Fibroblast of the conjunctiva (primary cell): Measurements from ENCODE around the gene ERBIN.
A peak's percentile ranks its signal among the peaks of the same experiment; 100 is the strongest.
"Not testable (repeated sequence)": the region's sequence is repeated elsewhere in the genome, so short reads cannot be mapped to it uniquely, and the experiment has no call there.

Experiments used
- DNase-seq: peaks from one replicate; pipeline ENCODE4 v3.0.0-alpha.2; 2010; ENCODE audit warnings: low read depth

ERBIN gene

DNA sequence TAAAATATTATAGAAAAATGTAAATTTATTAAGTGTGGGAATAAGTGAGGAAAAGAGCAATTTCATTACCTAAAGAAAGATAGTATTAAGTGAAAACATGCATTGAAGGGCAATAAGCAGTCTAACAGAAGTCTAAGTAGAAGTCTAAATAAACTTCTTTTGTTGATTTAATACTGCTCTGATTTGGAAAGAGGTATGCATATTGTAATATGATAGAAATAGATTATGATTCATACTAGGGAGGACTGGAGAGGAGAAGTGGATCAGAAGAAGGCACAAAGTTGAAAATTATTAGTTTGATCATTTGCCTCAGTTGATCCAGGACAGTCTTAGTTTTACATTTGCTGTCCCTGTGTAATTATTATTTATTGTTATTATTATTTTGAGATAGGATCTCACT, 6.6 kb upstream of the ERBIN start:
- DNase-seq, result no peak

DNA sequence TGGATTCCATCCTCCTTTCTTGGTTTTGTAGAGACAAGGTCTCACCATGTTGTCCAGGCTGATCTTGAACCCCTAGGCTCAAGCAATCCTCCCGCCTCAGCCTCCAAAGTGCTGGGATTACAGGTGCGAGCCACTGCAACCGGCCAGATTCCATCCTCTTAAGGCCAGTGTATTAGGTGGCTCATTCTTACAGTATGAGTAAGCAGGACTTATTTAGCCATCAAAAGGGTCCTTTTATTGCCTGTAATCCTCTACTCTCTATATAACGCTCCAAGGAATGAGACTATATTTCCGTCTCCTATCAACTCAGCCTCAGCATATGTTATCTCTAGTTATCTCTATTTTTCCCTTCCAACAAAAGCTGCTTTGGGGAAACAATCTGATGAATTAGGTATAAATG, 3.0 kb upstream of the ERBIN start:
- DNase-seq, result no peak

DNA sequence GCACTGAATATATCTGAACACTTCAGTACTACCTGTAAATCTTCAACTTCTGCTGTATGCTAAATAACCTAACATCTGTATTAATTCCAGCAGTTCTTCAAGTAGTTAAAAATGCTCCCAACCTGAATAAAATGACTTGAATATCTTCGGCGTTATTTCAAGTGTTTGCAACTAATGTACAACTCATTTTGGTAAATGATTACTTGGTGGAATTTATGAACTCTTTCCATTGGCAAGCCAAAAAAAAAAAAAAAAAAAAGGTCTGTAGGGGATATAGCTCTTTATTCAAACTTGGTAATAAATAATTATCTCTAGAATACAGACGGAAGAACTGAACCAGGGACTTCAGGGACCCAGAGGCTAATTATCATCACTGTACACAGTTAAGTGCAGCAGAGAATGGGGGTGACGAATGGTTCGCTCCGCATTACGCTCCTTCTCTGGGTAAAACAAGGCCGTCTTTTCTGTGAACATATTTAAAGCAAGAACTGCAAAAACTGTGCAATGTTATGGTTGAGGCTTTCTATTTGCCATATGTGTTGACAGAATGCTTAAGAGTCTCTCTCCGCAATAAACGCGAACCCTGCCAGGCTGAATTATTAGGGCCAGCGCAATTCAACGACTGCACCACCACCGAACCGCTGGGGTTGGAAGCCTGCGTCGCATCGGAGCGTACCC, 1.9 kb upstream of the ERBIN start:
- no peak for DNase-seq

DNA sequence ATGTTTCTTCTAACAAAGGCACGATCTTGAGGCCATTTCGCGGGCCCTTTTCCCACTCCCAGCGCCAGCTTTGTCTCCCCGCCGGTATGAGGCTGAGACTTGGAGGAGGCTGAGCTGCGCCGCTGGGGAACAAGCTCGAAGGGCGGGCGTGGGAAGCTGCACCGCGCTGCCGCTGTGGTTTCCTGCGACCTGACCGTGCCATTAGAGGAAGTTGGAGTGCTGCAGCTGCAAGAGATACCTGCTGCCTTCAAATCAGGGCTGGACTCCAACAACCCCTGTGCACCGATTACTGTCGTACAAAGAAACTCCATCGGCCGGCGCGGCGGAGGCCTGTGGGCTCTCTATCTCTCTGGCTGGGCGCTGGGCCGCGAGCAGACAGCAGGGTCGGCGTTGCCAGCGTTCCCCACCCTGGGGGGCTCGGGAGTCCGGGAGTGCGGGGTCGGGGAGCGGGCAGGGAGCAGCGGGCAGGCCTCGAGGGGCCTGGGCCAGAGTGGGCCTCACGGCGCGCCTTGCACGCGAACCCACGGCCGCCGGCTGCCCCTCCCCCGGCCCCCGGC, 1.3 kb upstream of the ERBIN start:
- DNase-seq, result peak; percentile 20

DNA sequence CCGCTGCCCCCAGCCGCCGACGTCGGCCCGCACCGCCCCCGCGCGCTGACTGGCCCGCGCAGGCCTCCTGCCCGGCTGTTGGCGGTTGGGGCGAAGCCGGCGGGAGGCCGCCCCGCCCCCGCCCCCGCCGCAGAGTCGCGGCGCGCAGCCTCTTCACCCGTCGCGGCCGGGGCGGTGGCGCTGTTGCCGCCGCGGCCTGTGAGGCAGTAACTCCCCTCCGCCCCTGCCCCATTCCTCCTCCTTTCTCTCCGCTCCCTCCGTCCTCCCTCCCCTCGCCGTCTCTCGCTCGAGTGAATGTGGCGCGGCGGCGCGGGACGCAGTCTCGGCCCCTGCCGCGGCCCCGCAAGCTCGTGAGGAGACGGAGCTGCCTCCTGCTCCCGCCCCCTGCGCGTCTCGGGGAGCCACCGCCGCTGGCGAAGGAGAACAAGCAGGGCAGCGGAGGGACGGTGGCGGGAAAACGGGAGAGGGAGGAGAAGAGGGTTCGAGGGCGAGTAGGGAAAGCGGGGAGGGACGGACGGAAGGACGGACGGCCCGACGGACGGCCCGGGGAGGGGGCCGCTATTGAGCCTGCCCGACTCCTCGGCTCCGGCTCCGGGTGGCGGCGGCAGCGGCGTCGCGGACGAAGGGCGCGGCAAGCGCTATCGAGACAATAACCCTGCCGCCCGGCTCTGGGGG, 637 bp upstream of the ERBIN start:
- DNase-seq, result peak; percentile 72

DNA sequence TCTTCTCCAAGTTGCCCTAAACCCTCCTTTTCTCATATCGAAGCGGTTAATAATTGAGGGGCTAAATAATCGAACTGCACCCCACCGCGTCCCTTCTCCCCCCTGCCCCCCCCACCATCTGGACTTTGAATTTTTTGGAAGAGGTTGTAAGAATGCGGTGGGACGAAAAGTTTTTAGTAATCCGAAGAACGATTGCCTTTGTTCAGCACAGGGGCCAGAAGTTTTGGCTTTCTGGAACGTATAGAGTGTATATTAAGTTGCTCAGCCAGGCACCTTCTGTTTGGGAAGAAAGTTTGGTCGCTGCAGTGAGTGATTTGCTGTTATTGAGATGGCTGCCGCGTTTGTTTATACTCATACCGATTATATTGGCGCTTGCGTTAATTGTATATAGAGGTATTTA, 518 bp downstream of the ERBIN start:
- no peak for DNase-seq

DNA sequence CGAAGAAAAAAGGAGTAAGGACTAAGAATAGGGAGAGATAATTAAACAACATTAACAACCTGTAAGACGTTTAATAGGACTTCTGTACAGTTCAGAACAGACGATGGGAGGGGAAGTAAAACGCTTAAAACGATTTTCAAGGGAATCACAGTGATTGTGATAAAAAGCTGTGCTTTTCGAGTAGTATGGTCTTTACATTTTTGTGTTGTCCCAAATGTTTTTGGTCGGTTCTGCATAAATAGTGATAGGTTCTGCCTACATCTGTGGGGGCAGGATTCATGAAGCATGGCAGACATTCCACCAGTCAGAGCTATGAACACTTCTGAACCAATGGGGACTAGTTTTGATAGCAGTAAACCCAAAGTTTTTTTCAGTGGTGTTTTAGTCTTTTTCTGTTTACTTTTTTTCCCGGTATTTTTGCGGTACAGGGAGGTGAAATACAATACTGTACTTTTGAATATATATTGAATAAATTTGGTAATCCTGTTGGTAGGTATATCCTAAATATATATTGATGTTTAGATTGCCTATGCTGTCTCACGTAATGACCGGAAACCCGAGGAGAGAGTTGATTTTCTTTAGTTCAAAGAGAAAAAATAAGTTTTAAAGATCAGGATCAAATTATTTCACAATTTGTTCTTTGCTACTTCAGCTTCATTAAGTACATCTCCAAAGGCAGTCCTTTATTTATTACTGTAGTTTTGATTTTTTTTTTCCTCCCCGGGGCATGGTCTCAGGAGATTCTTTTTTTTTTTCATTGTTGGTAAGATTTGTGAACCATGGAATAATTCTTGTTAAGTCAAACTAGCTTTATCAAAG, 1.3 kb downstream of the ERBIN start:
- DNase-seq, result peak; percentile 53

DNA sequence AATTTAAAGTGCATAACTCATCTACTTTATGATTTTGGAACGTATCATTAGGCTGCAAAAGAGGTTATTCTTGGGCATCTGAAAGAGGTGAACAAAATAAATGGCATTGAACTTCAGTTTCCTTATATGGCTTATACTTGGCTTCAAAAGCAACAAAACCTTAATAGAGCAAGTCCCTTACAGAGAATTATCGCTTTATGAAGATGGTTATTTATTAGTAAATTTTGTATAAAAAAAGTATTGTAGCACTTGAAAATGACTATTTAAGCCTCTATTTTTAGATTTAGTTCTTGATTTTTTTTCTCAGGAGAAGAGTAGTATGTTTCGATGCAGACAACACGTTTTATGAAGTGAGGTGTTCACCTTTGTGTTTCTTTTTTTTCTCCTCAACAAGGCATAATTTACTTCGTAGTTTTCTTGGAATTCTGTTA, 2.0 kb downstream of the ERBIN start:
- DNase-seq, result no peak

DNA sequence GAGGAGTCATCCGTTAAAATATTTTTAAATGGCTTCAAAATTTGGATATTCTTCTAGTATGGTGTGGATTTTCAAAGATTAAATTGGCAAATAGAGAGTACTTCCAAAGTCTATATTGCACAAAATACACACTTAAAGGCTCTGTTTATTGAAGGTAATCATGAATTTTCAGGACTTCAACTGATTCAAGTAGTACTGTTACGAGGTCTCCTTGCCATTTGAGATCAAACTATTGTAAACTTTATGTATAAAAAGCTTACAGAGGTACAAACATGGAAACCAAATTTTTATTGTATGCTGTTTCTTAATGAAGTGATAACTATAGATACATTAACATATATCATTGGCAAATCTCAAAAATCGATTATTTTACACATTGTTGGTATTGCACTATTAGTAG, 2.5 kb downstream of the ERBIN start:
- no peak for DNase-seq

DNA sequence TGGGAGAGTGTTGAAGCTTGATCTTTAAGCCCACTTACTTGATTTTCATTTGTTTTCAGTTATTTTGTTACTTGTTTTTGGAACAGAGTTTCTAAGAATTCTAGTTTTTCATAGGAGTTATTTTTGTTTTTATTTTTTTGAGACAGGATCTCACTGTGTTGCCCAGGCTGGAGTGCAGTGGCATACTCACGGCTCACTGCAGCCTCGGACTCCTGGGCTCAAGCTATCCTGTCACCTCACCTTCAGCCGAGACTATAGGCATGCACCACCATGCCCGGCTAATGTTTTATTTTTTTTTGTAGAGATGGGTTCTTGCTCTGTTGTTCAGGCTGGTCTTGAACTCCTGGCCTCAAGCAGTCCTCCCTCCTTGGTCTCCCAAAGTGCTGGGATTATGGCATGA, 6.3 kb downstream of the ERBIN start:
- no peak for DNase-seq

DNA sequence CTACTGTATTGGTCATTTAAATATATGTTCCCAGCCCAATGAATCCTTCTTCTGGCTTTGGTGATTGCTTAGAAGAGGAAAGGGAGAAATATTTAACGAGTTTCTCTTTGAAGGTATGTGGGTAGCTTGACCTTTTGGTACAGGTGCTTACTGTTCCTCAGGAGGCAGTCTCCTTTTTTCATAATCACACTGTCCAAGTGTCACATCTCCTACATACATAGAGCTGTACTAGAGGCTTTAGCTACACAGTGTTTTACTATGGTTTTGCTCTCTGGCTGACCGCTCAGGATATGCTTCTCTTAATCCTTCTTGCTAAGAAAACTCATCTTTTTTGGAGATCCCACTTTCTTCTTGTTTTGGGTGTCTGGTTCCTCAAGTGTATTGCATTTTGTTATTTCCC, 6.9 kb downstream of the ERBIN start:
- DNase-seq, result no peak

DNA sequence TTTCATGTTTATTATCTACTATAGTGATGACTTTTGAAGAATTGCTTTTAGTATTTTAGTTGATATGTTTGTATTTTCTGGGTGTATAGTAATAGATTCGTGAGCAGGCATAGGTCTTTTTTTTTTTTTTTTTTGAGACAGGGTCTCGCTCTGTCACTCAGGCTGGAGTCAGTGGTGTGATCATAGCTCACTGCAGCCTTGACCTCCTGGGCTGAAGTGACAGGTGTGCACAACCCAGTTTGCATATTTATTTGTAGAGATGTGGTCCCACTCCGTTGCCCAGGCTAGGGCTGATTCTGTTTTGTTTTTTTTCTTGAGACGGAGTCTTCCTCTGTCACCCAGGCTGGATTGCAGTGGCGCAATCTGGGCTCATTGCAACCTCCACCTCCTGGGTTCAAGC, 11.9 kb downstream of the ERBIN start:
- no peak for DNase-seq

DNA sequence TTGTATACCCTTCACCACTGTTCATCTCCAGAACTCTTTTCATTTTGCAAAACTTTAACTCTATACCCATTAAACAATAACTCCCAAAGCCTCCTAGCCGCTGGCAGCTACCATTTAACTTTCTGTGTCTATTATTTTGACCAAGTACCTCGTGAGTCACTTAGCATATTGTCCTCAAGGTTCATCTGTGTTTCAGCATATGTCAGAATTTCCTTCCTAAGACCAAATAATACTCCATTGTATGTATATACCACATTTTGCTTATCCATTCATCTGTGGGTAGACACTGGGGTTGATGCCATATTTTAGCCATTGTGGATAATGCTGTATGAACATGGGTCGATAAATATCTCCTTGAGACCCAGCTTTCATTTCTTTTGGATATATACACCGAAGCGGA, 17.4 kb downstream of the ERBIN start:
- DNase-seq, result no peak

DNA sequence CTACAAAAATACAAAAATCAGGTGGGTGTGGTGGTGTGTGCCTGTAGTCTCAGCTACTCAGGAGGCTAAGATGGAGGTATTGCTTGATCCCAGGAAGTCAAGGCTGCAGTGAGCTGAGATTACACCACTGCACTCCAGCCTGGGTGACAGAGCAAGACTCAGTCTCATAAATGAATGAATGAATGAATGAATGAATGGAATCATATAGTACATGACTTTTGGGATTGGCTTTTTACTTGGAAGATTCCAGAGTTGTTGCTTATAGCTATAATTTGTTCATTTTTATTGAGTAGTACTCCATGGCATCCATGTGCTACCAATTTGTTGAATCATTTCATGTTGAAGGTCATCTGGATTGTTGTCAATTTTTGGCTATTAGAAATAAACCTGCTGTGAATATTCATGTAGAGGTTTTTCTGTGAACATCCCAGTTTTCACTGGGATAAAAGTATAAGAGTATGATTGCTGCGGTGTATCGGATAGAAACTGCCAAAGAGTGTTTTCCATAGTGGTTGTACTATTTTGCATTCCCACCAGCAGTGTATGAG, 19.9 kb downstream of the ERBIN start:
- no peak for DNase-seq

DNA sequence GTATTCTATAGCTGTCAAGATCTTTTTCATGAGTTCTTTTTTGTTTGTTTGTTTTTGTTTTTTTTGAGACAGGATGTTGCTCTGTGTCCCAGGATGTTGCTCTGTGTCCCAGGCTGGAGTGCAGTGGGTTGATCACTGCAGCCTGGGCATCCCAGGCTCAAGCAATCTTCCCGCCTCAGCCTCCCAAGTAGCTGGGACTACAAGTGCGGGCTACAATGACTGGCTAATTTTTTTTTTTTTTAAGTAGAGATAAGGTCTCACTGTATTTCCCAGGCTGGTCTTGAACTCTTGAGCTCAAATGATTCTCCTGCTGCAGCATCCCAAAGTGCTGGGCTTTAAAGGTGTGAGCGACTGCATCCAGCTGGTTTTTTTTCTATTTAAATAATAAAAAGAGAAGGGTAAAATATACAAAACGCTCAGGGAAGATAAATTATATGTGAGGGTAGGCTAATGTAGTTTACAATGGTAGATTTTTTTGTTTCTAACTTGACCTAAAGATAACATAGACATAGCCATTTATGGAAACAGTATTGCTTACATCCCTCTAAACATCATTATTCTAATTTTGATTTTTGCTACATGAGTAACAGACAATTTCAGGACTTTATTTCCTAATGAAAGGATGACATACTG, 21.9 kb downstream of the ERBIN start:
- no peak for DNase-seq

DNA sequence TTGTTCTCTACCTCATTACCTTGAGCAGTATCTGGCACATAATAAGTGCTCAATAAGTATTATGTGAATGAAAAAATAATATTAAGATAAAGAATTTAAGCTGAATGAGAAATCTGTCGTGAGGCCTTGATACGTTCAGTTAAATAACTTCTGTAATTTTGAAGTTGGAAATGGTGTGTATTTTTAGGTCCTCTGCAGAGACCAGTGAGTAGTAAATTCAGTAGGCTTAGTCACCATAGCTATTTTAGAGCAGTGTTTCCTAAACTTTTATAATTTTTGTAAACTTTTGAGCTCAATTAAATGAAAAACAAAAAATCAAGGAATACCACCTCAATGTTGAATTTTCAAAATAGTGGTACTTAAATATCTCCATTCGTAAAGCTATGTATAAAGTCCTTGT, 25.0 kb downstream of the ERBIN start:
- no peak for DNase-seq

DNA sequence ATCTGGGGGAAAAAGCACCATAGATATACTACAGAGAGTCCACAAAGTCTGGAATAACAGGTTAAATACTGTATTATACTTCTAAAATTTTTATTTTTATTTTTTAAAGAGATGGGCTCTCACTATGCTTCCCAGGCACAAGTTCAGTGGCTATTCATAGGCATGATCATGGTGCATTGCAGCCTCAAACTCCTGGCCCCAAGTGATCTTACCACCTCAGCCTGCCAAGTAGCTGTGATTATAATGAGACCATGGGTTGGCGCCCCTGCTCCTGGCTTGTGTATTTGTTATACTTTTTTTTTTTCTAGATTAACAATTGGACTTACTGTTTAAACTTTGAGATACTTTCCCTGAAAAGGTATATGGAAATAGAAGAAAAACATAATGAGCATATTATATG, 25.9 kb downstream of the ERBIN start:
- no peak for DNase-seq

DNA sequence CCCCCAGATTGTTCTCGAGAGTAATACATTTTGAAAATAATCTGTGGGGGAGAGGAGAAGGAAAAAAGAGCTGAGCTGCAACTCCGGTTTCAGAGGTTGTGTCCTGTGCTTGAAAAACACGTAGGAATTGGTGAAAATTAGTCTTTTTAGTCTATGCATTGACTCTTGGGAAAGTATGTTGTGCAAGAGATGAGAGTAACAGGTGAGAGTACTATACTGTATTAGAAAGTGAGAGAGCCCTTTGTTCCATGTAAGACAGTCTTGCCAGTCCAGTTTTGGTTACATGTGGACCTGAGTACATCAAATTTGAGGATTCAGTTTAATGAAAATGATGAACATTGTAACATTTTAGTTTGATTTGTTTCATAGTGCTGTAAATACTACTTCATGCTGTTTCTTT, 27.8 kb downstream of the ERBIN start:
- no peak for DNase-seq

DNA sequence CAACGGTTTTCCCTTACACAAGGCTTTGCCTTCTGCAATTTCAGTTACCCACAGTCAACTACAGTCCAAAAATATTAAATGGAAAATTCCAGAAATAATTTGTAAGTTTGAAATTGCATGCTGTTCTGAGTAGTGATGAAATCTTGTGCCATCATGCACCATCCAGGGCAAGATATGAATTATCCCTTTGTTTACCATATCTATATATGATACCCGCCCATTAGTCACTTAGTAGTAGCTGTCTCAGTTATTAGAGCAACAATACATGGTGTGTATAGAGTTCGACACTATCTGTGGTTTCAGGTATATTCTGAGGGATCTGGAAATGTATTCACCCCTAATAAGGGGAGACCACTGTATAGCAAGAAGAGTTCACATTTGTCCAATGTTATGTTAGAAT, 29.4 kb downstream of the ERBIN start:
- DNase-seq, result no peak

DNA sequence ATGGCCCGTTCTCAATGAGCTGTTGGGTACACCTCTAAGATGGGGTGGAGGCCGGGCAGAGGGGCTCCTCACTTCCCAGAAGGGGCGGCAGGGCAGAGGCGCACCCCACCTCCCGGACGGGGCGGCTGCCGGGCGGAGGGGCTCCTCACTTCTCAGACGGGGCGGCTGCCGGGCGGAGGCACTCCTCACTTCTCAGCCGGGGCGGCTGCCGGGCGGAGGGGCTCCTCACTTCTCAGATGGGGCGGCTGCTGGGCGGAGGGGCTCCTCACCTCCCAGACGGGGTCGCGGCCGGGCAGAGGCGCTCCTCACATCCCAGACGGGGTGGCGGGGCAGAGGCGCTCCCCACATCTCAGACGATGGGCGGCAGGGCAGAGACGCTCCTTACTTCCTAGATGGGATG, 31.3 kb downstream of the ERBIN start:
- not testable (repeated sequence) for DNase-seq

DNA sequence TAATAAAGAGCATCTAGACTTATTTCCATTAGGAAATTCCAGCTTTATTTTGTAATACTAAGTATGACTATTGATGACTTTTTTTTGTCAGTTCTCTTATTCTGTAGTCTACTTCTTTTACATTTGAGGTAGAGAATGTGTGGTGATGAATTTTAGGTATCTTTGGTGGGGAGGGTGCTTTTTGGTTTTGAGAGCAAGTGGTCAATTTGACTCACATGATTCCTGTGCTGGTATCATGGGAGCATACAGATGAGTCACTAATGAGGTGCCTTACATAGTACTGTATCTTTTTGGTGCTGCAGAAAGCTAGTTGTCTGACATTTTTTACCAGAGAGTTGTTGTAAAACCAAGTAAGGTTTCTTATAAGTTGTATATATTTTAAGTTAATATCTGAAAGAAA, 35.3 kb downstream of the ERBIN start:
- peak; percentile 12 for DNase-seq
